NCI-H2107 (cell line): ENCODE measurements around the gene MDM4.
A peak's percentile ranks its signal among the peaks of the same experiment; 100 is the strongest.
"Not testable (repeated sequence)": the region's sequence is repeated elsewhere in the genome, so short reads cannot be mapped to it uniquely, and the experiment has no call there.

Experiments
- DNase-seq: peaks from one replicate; lab custom pipeline; 2025; lab: John Stamatoyannopoulos, UW

The MDM4 gene

GRCh38 chr1:204562075-204562990 lies 46.1 kb downstream of the MDM4 start:
- no peak for DNase-seq

- no peak for DNase-seq
Observed at GRCh38 chr1:204563307-204563706, 47.1 kb downstream of the MDM4 start.

GRCh38 chr1:204563780-204564179 lies 47.6 kb downstream of the MDM4 start:
- no peak for DNase-seq

GRCh38 chr1:204564835-204565234 lies 48.6 kb downstream of the MDM4 start:
- no peak for DNase-seq

GRCh38 chr1:204565617-204566582 lies 49.7 kb downstream of the MDM4 start:
- DNase-seq, result peak; percentile 64

GRCh38 chr1:204566583-204566955 lies 50.4 kb downstream of the MDM4 start:
- no peak for DNase-seq

GRCh38 chr1:204567071-204567470 lies 50.9 kb downstream of the MDM4 start:
- peak; percentile 33 for DNase-seq

DNA sequence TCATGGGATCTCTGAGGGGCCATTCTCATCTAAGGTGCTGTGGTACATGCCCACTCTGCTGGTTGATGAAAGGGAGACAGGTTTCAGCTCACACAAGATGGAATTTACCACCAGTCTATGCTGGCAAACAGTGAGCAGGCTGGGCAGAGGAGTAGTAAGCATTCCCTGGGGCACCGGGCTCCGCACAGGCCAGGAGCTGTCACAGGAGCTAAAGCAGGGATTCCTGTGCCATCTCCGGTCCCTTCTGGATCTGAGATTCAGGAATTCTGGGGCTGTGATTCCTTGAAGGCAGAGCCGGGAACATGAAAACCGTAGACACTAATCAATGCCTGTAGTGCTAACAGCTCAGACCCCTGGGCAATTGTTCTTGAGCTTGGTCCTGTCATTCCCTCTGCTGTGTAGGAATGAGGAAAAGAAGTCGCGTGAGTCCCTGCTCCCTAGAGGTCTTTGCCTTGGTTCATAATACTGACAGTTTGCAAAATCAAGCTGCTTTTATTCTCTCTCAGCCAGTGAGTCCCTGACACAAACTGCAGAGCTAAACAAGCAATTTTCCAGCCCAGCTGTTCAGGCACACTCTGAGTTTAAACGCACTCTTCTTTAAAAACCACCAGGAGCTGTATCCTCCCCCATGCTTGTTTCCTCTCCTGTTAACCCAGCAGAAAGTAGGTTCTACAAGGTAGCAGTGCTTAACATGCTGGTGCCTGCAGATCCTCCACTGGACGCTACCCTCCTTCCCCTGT lies 52.5 kb downstream of the MDM4 start:
- DNase-seq, result no peak

- DNase-seq, result no peak
Observed at GRCh38 chr1:204569478-204569877, 53.3 kb downstream of the MDM4 start.

DNA sequence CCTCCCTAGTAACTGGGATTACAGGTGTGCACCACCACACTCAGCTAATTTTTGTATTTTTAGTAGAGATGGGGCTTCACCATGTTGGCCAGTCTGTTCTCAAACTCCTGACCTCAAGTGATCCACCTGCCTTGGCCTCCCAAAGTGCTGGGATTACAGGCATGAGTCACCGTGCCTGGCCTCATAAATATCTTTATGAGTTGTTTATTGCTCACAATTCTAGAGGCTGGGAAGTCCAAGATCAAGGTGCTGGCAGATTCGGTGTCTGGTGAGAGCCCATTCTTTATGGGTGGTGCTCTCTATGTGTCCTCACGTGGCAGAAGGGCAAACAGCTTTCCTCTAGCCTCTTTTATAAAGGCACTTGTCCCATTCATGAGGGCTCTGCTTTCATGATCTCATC lies 53.8 kb downstream of the MDM4 start:
- not testable (repeated sequence) for DNase-seq

GRCh38 chr1:204571128-204571527 lies 54.9 kb downstream of the MDM4 start:
- no peak for DNase-seq

GRCh38 chr1:204571631-204572030 lies 55.4 kb downstream of the MDM4 start:
- no peak for DNase-seq

- no peak for DNase-seq
Observed at GRCh38 chr1:204572923-204573922, 57.0 kb downstream of the MDM4 start.

DNA sequence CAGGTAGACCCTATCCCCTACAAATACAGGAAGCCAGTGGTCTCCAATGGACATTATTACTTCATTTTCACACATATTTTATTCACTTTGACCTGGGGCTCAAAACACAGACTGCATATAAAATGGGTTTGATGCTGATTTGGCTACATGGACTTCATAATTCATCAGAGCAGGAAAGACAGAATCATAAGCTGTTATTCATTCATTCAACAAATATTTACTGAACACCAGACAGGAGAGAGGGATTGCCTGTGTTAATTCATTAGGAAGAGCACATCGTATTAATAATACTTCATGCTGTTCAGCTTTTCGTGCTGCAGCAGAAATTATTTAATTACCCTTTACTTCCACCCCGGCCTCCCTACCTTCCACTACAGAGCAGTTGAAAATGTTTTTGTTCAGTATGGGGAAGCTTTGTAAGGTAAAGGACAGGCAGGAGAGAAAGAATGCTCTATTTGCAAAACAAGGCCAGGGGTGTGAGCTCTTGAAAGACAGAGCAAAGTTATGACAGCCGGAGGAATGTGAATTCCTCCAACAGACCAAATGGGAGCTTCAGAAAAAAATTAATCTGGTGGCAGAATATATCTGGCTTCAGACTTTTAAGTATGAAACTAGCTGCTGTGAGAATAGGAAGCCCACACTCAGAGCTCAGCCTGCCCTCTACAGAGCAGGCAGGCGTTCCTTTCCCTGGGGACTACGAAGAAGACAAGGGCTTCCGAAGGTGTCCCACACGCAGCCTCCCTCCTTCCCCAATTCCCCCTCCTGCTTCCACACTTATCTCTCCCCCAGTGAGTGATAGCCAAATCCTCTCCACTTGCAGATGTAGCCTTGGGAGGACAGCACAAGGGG lies 58.0 kb downstream of the MDM4 start:
- DNase-seq, result no peak

DNA sequence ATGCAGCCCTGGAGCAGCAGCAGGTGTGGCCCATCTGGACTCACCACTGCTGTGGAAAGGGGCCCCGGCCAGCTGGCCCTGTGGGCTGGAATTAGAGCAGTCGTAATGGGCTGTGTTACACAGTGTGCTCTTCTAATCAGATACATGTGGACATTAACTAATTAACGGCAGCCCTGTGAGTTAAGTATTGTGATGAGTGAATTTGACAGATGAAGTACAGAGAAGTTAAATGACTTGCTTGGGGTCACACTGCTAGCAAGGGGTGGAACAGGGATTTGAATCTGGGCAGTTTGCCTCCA lies 58.6 kb downstream of the MDM4 start:
- no peak for DNase-seq

GRCh38 chr1:204575221-204576190 lies 59.3 kb downstream of the MDM4 start:
- DNase-seq, result no peak

GRCh38 chr1:204576422-204576821 lies 60.2 kb downstream of the MDM4 start:
- no peak for DNase-seq

- no peak for DNase-seq
Observed at GRCh38 chr1:204577794-204578478, 61.7 kb downstream of the MDM4 start.
